AG10803 (cell line): Measurements from ENCODE around the gene ANO10.

Experiments used
- DNase-seq: peaks from one replicate; pipeline ENCODE4 v3.0.0; 2010; ENCODE audit warnings: low read depth
- H3K4me3 ChIP-seq: 2 replicates; pipeline ENCODE4 v1.5.1; 2011; ENCODE audit warnings: mild to moderate bottlenecking, low read length, control low read depth
- TF ChIP-seq, protein P1 (sequence below): conservative IDR thresholded peaks from 2 replicates; pipeline ENCODE4 v1.5.1; 2011; ENCODE audit warnings: mild to moderate bottlenecking, low read length, control low read depth, inconsistent platforms

Gene ANO10

DNA sequence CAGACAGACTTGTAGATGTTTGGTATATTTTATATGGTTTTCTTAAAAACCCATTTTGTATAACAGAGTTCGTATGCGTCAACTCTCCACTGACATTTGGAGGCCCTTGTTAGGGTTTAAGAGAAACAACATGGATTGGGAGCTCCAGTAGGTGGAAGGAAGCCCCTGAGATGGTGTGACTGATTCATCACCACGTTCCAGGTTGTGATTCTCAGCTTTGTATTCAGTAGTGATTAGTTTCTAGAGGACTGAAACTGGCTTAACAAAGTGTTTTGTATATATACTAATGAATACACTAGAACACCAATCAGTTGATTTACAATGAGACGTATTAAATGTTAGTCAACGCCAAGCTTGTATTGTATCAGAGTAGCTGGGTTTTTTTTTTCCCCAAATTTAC lies 301.5 kb downstream of the ANO10 start:
- DNase-seq, result no peak
- TF ChIP-seq, protein P1, sequence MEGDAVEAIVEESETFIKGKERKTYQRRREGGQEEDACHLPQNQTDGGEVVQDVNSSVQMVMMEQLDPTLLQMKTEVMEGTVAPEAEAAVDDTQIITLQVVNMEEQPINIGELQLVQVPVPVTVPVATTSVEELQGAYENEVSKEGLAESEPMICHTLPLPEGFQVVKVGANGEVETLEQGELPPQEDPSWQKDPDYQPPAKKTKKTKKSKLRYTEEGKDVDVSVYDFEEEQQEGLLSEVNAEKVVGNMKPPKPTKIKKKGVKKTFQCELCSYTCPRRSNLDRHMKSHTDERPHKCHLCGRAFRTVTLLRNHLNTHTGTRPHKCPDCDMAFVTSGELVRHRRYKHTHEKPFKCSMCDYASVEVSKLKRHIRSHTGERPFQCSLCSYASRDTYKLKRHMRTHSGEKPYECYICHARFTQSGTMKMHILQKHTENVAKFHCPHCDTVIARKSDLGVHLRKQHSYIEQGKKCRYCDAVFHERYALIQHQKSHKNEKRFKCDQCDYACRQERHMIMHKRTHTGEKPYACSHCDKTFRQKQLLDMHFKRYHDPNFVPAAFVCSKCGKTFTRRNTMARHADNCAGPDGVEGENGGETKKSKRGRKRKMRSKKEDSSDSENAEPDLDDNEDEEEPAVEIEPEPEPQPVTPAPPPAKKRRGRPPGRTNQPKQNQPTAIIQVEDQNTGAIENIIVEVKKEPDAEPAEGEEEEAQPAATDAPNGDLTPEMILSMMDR, result no peak
- no peak overlapping the region for H3K4me3 ChIP-seq

DNA sequence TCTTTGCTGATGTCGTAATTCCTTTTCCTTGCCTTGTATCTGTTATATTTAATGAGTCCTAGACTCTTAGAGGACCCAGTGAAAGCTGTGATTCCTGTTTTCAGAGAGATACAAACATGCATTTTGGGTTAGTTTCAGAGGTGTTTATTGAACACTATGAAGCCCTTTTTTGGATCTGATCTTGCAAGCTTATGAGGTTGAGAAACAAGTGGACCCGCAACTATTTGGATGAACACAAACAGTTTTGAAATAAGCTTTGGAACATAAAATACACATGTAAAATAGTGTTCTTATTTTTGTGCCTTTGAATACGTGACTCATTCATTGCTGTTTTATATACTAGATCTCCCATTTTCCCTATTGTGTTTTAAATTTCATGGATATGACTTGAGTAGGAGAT lies 302.0 kb downstream of the ANO10 start:
- TF ChIP-seq, protein P1, result no peak
- H3K4me3 ChIP-seq, result no peak overlapping the region
- DNase-seq, result peak; percentile 15

DNA sequence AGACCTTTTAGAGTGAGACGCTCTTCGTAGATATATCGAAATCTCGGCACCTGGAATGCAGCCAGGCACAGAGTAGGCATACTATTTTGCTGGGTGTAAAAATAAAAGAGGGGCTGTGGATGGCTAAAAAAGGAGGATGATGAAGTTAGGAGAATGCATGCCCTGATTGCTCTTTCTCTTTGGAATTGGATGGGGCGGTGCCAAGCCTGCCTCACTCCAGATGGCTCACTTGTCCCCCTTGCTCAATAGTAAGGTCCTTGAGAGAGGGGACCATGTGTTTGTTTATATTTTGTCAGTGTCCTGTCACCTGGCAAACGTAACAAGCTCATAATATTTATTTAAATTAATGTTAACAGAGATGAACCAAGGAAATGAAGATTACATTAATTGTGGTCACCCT lies 302.4 kb downstream of the ANO10 start:
- DNase-seq, result peak; percentile 31
- H3K4me3 ChIP-seq, result no peak overlapping the region
- TF ChIP-seq, protein P1, result no peak

DNA sequence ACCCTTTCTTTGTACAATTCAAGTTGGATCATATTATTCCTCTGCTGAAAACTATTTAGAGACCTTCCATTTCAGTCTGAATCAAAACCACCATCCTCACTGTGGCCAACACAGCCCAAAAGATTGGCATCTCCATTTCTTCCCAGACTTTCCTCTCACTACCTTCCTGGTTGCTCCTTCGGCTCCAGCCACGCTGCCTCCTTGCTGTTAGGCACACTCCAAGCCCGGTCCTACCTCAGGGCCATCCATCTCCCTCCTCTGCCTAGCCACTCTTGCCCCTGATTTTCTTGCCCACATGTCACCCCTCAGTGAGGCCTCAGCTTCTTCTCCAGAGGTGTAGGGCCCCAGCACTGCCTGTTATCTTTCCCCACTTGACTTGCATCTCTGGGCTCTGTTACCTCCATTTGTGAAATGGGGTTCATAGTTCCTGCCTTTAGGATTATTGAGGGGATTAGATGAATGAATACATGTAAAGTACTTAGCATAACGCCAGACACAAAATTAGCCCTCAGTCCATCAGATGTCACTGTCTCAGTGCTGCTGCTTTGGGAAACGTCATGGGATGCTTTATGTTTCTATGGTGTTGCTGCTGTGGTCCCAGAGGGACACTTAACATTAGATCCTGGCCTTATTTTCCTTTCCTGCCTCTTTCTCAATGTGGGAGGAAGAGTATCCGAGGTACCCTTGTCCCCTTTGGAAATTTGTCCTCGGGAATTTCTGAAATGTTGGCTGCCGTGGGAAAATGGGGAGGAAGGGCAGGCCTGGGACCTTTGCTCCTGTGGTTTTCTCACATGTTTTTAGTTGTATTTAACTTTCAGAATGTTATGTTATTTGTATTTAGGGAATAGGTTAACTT lies 304.1 kb downstream of the ANO10 start:
- TF ChIP-seq, protein P1, result no peak
- DNase-seq, result peak; percentile 50
- H3K4me3 ChIP-seq, result no peak overlapping the region

DNA sequence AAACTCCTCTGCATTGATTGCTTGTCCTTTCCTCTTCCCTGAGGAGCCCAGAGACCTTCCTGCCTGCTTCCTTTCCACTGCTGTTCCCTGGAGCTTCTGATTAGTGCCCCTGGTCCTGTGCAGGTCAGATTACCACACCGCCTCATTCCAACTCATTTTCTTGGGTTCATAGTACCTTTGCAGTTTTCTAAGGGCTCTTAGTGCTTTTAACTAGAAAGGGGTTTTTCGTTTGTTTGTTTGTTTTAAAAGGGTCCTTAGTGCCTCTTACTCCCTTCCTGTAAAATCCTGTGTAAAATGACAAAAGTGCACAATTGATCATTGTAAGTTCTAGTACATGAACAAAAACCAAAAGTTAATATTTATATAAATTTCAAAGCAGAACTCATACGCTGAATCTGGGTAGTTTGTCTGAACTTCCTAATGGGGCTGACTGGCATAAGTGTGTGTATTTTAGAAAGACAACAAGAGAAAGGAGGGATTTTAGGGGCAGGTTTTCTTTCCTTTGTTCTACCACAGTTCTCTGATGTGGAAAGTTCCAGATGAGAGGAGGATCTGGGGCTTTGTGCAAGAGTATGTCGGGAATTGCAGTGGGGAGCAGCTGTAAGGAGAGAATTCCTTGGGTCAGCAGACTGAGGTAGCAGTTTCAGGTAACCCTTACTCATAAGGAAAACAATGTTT lies 304.9 kb downstream of the ANO10 start:
- TF ChIP-seq, protein P1, result no peak
- H3K4me3 ChIP-seq, result no peak overlapping the region
- DNase-seq, result no peak
